ENCODE data around the gene TBXAS1.

Gene TBXAS1

GRCh38 chr7:139949629-139950028, 120.6 kb downstream of the TBXAS1 start:
- DNase-seq: no peak

- no peak for DNase-seq
Measured at GRCh38 chr7:139950881-139951525, 121.9 kb downstream of the TBXAS1 start.

- no peak for DNase-seq
Measured at GRCh38 chr7:139953229-139953628, 124.2 kb downstream of the TBXAS1 start.

- no peak for DNase-seq
Measured at GRCh38 chr7:139955109-139955820, 126.2 kb downstream of the TBXAS1 start.

GRCh38 chr7:139958599-139959284, 129.7 kb downstream of the TBXAS1 start:
- no peak for DNase-seq

- DNase-seq: no peak
Measured at GRCh38 chr7:139959285-139959628, 130.2 kb downstream of the TBXAS1 start.

GRCh38 chr7:139959718-139960117, 130.7 kb downstream of the TBXAS1 start:
- DNase-seq: no peak

- DNase-seq: no peak
Measured at GRCh38 chr7:139960157-139960556, 131.1 kb downstream of the TBXAS1 start.

- no peak for DNase-seq
Measured at GRCh38 chr7:139965942-139966628, 137.0 kb downstream of the TBXAS1 start.

- DNase-seq: no peak
Measured at GRCh38 chr7:139966949-139967348, 137.9 kb downstream of the TBXAS1 start.

- DNase-seq: no peak
Measured at GRCh38 chr7:139968931-139969330, 139.9 kb downstream of the TBXAS1 start.

- no peak for DNase-seq
Measured at GRCh38 chr7:139972029-139972428, 143.0 kb downstream of the TBXAS1 start.

GRCh38 chr7:139973101-139974050, 144.3 kb downstream of the TBXAS1 start:
- DNase-seq: no peak

GRCh38 chr7:139974179-139974811, 145.2 kb downstream of the TBXAS1 start:
- no peak for DNase-seq

- no peak for DNase-seq
Measured at GRCh38 chr7:139976055-139976837, 147.2 kb downstream of the TBXAS1 start.

- DNase-seq: no peak
Measured at GRCh38 chr7:139976838-139977656, 148.0 kb downstream of the TBXAS1 start.

GRCh38 chr7:139981511-139981895, 152.4 kb downstream of the TBXAS1 start:
- no peak for DNase-seq

- no peak for DNase-seq
Measured at GRCh38 chr7:139982927-139983920, 154.2 kb downstream of the TBXAS1 start.
